ENCODE results near the gene LRFN4.
A peak's percentile ranks its signal among the peaks of the same experiment; 100 is the strongest.

LRFN4 gene

DNA sequence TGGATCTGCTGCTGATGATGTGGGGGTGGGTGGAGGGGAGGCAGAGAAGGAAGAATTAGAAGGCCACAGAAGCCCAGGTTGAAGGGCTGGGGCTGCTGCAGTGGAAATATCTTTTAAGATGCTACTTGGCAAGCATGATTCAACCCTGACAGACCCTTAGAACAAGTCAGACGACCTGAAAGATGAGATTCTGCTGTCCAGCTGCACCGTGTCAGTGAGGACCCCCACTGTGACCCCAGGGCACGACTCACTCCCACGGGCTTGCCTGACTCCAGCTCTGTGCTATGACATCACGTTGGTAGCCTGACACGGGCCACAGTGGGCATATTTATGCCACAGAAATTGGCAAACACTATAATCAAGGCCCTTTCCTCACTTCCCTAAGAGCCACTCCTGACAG, 36.0 kb downstream of the LRFN4 start:
- H3K9me3 ChIP-seq (replicated peaks in 1 of 2; ENCODE audit: control insufficient read depth in 2 of 2, insufficient read depth in 1 of 2, low read depth in 1 of 2, low read length in 2 of 2) = no peaks in the 10 kb centered on the region
- H2BK120ac ChIP-seq (ENCODE audit: low read depth, low read length) = no peak overlapping the region
- H3K27me3 ChIP-seq (ENCODE audit: control insufficient read depth in 3 of 3, insufficient read depth in 3 of 3, low read depth in 1 of 3, low read length in 3 of 3) = no peaks in the 10 kb centered on the region
- no peak overlapping the region for H3K4me2 ChIP-seq (ENCODE audit: insufficient read depth, low read length, poor library complexity, severe bottlenecking)
- H3K4ac ChIP-seq (ENCODE audit: low read length) = no peak overlapping the region
- H2BK5ac ChIP-seq (ENCODE audit: low read length) = no peak overlapping the region
- no peak for DNase-seq (ENCODE audit: low spot score)
- H3K23ac ChIP-seq (ENCODE audit: low read depth, low read length, poor library complexity) = no peak overlapping the region
- no peak overlapping the region for H4K8ac ChIP-seq (ENCODE audit: low read depth, low read length)
- H2BK15ac ChIP-seq (ENCODE audit: low read length) = no peak overlapping the region
- no CpG with 5 or more reads among the region's 6 CpGs for WGBS, 2 donors (ENCODE audit: extremely low coverage in 2 of 2, insufficient read length in 2 of 2, insufficient replicate concordance in 1 of 2)
- peaks cover 4 to 9% of the 10 kb centered on the region in 2 donors for H3K4me1 ChIP-seq (ENCODE audit: control insufficient read depth in 2 of 2, insufficient read depth in 1 of 2, low read depth in 1 of 2, low read length in 2 of 2)
- no peak overlapping the region for H3K9ac ChIP-seq (ENCODE audit: low read depth, low read length, poor library complexity)
- H2AFZ ChIP-seq (ENCODE audit: low read length) = no peak overlapping the region
- peak overlapping the region; percentile 20 for H3K18ac ChIP-seq (ENCODE audit: low read length)
- no peaks in the 10 kb centered on the region for H3K36me3 ChIP-seq (replicated peaks in 1 of 2; ENCODE audit: control insufficient read depth in 2 of 2, insufficient read depth in 2 of 2, low read length in 2 of 2)
- H4K91ac ChIP-seq (ENCODE audit: low read depth, low read length, poor library complexity) = no peak overlapping the region
- no peak overlapping the region for H2AK5ac ChIP-seq (ENCODE audit: low read depth, low read length)
- no peak overlapping the region for H3K14ac ChIP-seq (ENCODE audit: low read length)
- H3K79me1 ChIP-seq (ENCODE audit: low read depth, low read length) = no peaks in the 10 kb centered on the region
- no peak overlapping the region for H3K4me3 ChIP-seq (ENCODE audit: low read length in 2 of 2)
- H2BK12ac ChIP-seq (ENCODE audit: low read length) = no peak overlapping the region
- H3K27ac ChIP-seq (replicated peaks; ENCODE audit: low read length) = no peak overlapping the region

DNA sequence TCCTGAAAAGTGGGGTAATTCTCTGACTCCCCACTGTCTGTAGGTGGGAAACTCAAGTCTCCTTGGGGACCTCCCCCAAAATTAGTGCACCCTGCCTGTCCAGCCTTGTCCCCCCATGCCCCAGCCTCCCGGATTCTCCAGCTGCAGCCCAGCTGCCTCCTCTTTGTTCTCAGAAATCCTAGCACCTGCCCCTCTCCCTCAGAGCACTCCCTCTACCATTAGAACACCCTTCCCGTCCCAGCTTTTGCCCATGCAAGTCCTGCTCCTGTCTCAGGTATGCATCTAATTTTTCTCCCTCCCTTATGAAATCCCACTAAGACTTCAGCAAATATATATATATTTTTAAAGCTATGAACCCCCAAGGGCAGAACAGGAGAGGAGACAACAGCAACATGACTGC, 37.3 kb downstream of the LRFN4 start:
- Histone ChIP-seq H3K4me1 (ENCODE audit: control insufficient read depth in 2 of 2, insufficient read depth in 1 of 2, low read depth in 1 of 2, low read length in 2 of 2) (peaks cover 4 to 9% of the 10 kb centered on the region in 2 donors), H2BK5ac (ENCODE audit: low read length) (no peak overlapping the region), H4K8ac (ENCODE audit: low read depth, low read length) (no peak overlapping the region), H4K91ac (ENCODE audit: low read depth, low read length, poor library complexity) (no peak overlapping the region), H2BK12ac (ENCODE audit: low read length) (no peak overlapping the region), H2AK5ac (ENCODE audit: low read depth, low read length) (no peak overlapping the region), H3K27me3 (ENCODE audit: control insufficient read depth in 3 of 3, insufficient read depth in 3 of 3, low read depth in 1 of 3, low read length in 3 of 3) (no peaks in the 10 kb centered on the region), H3K9me3 (replicated peaks in 1 of 2; ENCODE audit: control insufficient read depth in 2 of 2, insufficient read depth in 1 of 2, low read depth in 1 of 2, low read length in 2 of 2) (no peaks in the 10 kb centered on the region), H3K79me1 (ENCODE audit: low read depth, low read length) (no peaks in the 10 kb centered on the region), H3K36me3 (replicated peaks in 1 of 2; ENCODE audit: control insufficient read depth in 2 of 2, insufficient read depth in 2 of 2, low read length in 2 of 2) (no peaks in the 10 kb centered on the region), H2BK15ac (ENCODE audit: low read length) (no peak overlapping the region), H3K23ac (ENCODE audit: low read depth, low read length, poor library complexity) (no peak overlapping the region), H3K18ac (ENCODE audit: low read length) (no peak overlapping the region), H3K4me2 (ENCODE audit: insufficient read depth, low read length, poor library complexity, severe bottlenecking) (no peak overlapping the region), H3K14ac (ENCODE audit: low read length) (no peak overlapping the region), H2AFZ (ENCODE audit: low read length) (no peak overlapping the region), H2BK120ac (ENCODE audit: low read depth, low read length) (no peak overlapping the region), H3K9ac (ENCODE audit: low read depth, low read length, poor library complexity) (no peak overlapping the region), H3K27ac (replicated peaks; ENCODE audit: low read length) (no peak overlapping the region), H3K4ac (ENCODE audit: low read length) (no peak overlapping the region), H3K4me3 (ENCODE audit: low read length in 2 of 2) (no peak overlapping the region)
- no CpG with 5 or more reads among the region's 2 CpGs for WGBS, 2 donors (ENCODE audit: extremely low coverage in 2 of 2, insufficient read length in 2 of 2, insufficient replicate concordance in 1 of 2)
- no peak for DNase-seq (ENCODE audit: low spot score)

DNA sequence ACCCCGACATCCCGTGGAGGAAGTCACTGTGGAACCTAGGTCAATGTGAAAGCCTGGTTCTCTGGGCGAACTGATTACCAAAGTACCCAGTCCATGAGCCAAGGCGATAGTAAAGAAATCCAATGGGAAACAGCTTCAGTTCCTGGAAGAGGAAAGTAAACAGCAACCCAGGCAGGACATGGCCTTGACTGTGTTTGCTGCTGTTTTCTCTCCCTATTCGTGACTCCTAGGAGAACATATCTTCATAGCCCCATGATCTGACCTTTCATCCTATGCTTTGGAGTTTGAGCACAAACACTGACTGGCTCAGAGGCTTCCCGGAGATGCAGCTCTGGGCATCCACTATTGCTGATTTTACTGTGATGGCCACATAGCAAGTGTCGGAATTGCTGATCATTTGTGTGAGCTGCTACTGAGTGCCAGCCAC, 45.1 kb downstream of the LRFN4 start:
- H4K91ac ChIP-seq (ENCODE audit: low read depth, low read length, poor library complexity) = no peak overlapping the region
- no peak overlapping the region for H3K14ac ChIP-seq (ENCODE audit: low read length)
- H2BK120ac ChIP-seq (ENCODE audit: low read depth, low read length) = no peak overlapping the region
- H3K23ac ChIP-seq (ENCODE audit: low read depth, low read length, poor library complexity) = no peak overlapping the region
- no peak overlapping the region for H3K27ac ChIP-seq (replicated peaks; ENCODE audit: low read length)
- no peak for DNase-seq (ENCODE audit: low spot score)
- no peak overlapping the region for H3K4me3 ChIP-seq (ENCODE audit: low read length in 2 of 2)
- H3K4me1 ChIP-seq (ENCODE audit: control insufficient read depth in 2 of 2, insufficient read depth in 1 of 2, low read depth in 1 of 2, low read length in 2 of 2) = peaks cover 8 to 11% of the 10 kb centered on the region in 2 donors
- H3K9ac ChIP-seq (ENCODE audit: low read depth, low read length, poor library complexity) = no peak overlapping the region
- H3K18ac ChIP-seq (ENCODE audit: low read length) = no peak overlapping the region
- no peaks in the 10 kb centered on the region for H3K9me3 ChIP-seq (replicated peaks in 1 of 2; ENCODE audit: control insufficient read depth in 2 of 2, insufficient read depth in 1 of 2, low read depth in 1 of 2, low read length in 2 of 2)
- H4K8ac ChIP-seq (ENCODE audit: low read depth, low read length) = no peak overlapping the region
- no peaks in the 10 kb centered on the region for H3K36me3 ChIP-seq (replicated peaks in 1 of 2; ENCODE audit: control insufficient read depth in 2 of 2, insufficient read depth in 2 of 2, low read length in 2 of 2)
- H3K4ac ChIP-seq (ENCODE audit: low read length) = no peak overlapping the region
- H2BK15ac ChIP-seq (ENCODE audit: low read length) = no peak overlapping the region
- H3K79me1 ChIP-seq (ENCODE audit: low read depth, low read length) = no peaks in the 10 kb centered on the region
- H2BK5ac ChIP-seq (ENCODE audit: low read length) = no peak overlapping the region
- no peak overlapping the region for H2BK12ac ChIP-seq (ENCODE audit: low read length)
- H3K27me3 ChIP-seq (ENCODE audit: control insufficient read depth in 3 of 3, insufficient read depth in 3 of 3, low read depth in 1 of 3, low read length in 3 of 3) = no peaks in the 10 kb centered on the region
- WGBS, 2 donors (ENCODE audit: extremely low coverage in 2 of 2, insufficient read length in 2 of 2, insufficient replicate concordance in 1 of 2) = no CpG with 5 or more reads among the region's 7 CpGs
- H2AK5ac ChIP-seq (ENCODE audit: low read depth, low read length) = no peak overlapping the region
- no peak overlapping the region for H2AFZ ChIP-seq (ENCODE audit: low read length)
- no peak overlapping the region for H3K4me2 ChIP-seq (ENCODE audit: insufficient read depth, low read length, poor library complexity, severe bottlenecking)

DNA sequence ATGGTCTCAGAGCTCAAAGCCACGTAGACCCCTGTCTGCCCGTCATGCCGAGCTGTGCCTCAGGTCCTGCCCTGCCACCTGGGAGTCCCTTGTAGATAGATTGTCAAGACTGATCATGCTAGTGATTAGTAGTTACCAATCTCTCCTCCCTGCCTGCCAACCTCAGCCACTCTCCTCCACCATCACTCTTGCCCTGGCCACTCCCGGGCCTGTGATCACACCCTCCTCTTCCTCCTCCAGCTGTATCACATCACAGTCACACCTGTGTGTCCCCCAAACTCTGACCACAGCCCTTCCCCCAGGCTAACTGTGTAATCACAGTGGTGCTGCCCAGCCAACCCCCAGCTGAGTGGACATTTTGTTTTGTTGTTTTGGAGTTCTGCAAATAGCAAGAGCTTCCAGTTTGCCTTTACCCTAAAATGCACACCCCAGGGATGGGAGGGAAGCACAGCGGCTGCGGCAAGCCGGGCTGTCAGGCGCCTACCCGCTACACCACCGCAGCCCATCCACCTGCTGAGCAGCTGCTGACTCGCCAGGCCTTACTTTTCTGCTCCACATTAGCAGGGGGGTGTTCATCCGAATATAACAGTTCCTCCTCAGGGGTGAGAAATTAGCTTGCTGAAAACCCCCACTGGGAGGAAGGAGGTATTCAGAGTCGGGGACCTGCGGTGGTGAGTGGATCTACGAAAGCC, 45.8 kb downstream of the LRFN4 start:
- Histone ChIP-seq H3K4me2 (ENCODE audit: insufficient read depth, low read length, poor library complexity, severe bottlenecking) (no peak overlapping the region), H3K27ac (replicated peaks; ENCODE audit: low read length) (no peak overlapping the region), H2AK5ac (ENCODE audit: low read depth, low read length) (no peak overlapping the region), H3K4me3 (ENCODE audit: low read length in 2 of 2) (no peak overlapping the region), H3K9me3 (replicated peaks in 1 of 2; ENCODE audit: control insufficient read depth in 2 of 2, insufficient read depth in 1 of 2, low read depth in 1 of 2, low read length in 2 of 2) (no peaks in the 10 kb centered on the region), H3K18ac (ENCODE audit: low read length) (no peak overlapping the region), H3K14ac (ENCODE audit: low read length) (no peak overlapping the region), H3K4me1 (ENCODE audit: control insufficient read depth in 2 of 2, insufficient read depth in 1 of 2, low read depth in 1 of 2, low read length in 2 of 2) (peaks cover 9 to 11% of the 10 kb centered on the region in 2 donors), H2BK120ac (ENCODE audit: low read depth, low read length) (no peak overlapping the region), H3K4ac (ENCODE audit: low read length) (no peak overlapping the region), H2BK15ac (ENCODE audit: low read length) (no peak overlapping the region), H2BK12ac (ENCODE audit: low read length) (no peak overlapping the region), H4K91ac (ENCODE audit: low read depth, low read length, poor library complexity) (no peak overlapping the region), H4K8ac (ENCODE audit: low read depth, low read length) (no peak overlapping the region), H3K9ac (ENCODE audit: low read depth, low read length, poor library complexity) (no peak overlapping the region), H3K36me3 (replicated peaks in 1 of 2; ENCODE audit: control insufficient read depth in 2 of 2, insufficient read depth in 2 of 2, low read length in 2 of 2) (no peaks in the 10 kb centered on the region), H2BK5ac (ENCODE audit: low read length) (no peak overlapping the region), H3K79me1 (ENCODE audit: low read depth, low read length) (no peaks in the 10 kb centered on the region), H2AFZ (ENCODE audit: low read length) (no peak overlapping the region), H3K23ac (ENCODE audit: low read depth, low read length, poor library complexity) (no peak overlapping the region), H3K27me3 (ENCODE audit: control insufficient read depth in 3 of 3, insufficient read depth in 3 of 3, low read depth in 1 of 3, low read length in 3 of 3) (no peaks in the 10 kb centered on the region)
- no peak for DNase-seq (ENCODE audit: low spot score)
- WGBS, 2 donors (ENCODE audit: extremely low coverage in 2 of 2, insufficient read length in 2 of 2, insufficient replicate concordance in 1 of 2) = no CpG with 5 or more reads among the region's 15 CpGs

All from neuronal stem cell (in vitro differentiated cells).